H9 (cell line): ENCODE results near the gene LMOD1. TPM values are rescaled to one million over a fixed set of nuclear protein-coding genes. Genes with fewer than 3 reads are reported as not detected.

ENCODE experiments used
- DNase-seq: peaks from one replicate; pipeline ENCODE4 v3.0.0-alpha.2; 2017
- H2AFZ ChIP-seq: one replicate; pipeline ENCODE4 v1.6.1; 2013; ENCODE audit warnings: mild to moderate bottlenecking, low read length, control low read depth, moderate library complexity
- H2AK5ac ChIP-seq: 2 replicates; pipeline ENCODE4 v1.6.1; 2013; ENCODE audit warnings: low read length, control low read depth, mixed read lengths; ENCODE audit not compliant: insufficient read length
- H2BK120ac ChIP-seq: one replicate; pipeline ENCODE4 v1.6.1; 2013; ENCODE audit warnings: low read depth, mild to moderate bottlenecking, low read length, control low read depth, inconsistent platforms; ENCODE audit not compliant: poor library complexity, severe bottlenecking
- H2BK12ac ChIP-seq: 2 replicates; pipeline ENCODE4 v1.6.1; 2013; ENCODE audit warnings: low read length, control low read depth, mixed read lengths, low read depth; ENCODE audit not compliant: insufficient read length
- H2BK15ac ChIP-seq: 2 replicates; pipeline ENCODE4 v1.6.1; 2013; ENCODE audit warnings: low read depth, low read length, control low read depth
- H2BK20ac ChIP-seq: one replicate; pipeline ENCODE4 v1.6.1; 2013; ENCODE audit warnings: low read depth, mild to moderate bottlenecking, low read length, control low read depth, inconsistent platforms; ENCODE audit not compliant: poor library complexity, severe bottlenecking
- H2BK5ac ChIP-seq: 2 replicates; pipeline ENCODE4 v1.6.1; 2013; ENCODE audit warnings: low read length, control low read depth, mixed read lengths; ENCODE audit not compliant: insufficient read length
- H3K14ac ChIP-seq: 2 replicates; pipeline ENCODE4 v1.6.1; 2013; ENCODE audit warnings: low read length, control low read depth; ENCODE audit not compliant: insufficient read depth
- H3K18ac ChIP-seq: 2 replicates; pipeline ENCODE4 v1.6.1; 2013; ENCODE audit warnings: low read depth, mild to moderate bottlenecking, mixed read lengths, low read length, control low read depth; ENCODE audit not compliant: insufficient read length
- H3K23ac ChIP-seq: 2 replicates; pipeline ENCODE4 v1.6.1; 2013; ENCODE audit warnings: low read length, control low read depth, mixed read lengths, low read depth; ENCODE audit not compliant: insufficient read length
- H3K23me2 ChIP-seq: 2 replicates; pipeline ENCODE4 v1.6.1; 2013; ENCODE audit warnings: low read depth, mild to moderate bottlenecking, mixed read lengths, low read length, control low read depth; ENCODE audit not compliant: insufficient read length, poor library complexity, severe bottlenecking
- H3K27ac ChIP-seq: 2 replicates; pipeline ENCODE4 v1.5.1; 2013; ENCODE audit warnings: low read length, control low read depth, mixed read lengths, low read depth; ENCODE audit not compliant: insufficient read length
- H3K27me3 ChIP-seq: 2 replicates; pipeline ENCODE4 v1.6.1; 2013; ENCODE audit warnings: low read length, control low read depth, inconsistent platforms; ENCODE audit not compliant: insufficient read depth
- H3K4ac ChIP-seq: 2 replicates; pipeline ENCODE4 v1.6.1; 2013; ENCODE audit warnings: low read depth, mild to moderate bottlenecking, control low read depth, inconsistent platforms, low read length, moderate library complexity
- H3K4me1 ChIP-seq: 2 replicates; pipeline ENCODE4 v1.6.1; 2013; ENCODE audit warnings: low read length, control low read depth, inconsistent platforms; ENCODE audit not compliant: insufficient read depth
- H3K4me2 ChIP-seq: 2 replicates; pipeline ENCODE4 v1.6.1; 2013; ENCODE audit warnings: low read length, control low read depth, mixed read lengths; ENCODE audit not compliant: insufficient read length, insufficient read depth
- H3K56ac ChIP-seq: 2 replicates; pipeline ENCODE4 v1.6.1; 2013; ENCODE audit warnings: low read depth, mild to moderate bottlenecking, mixed read lengths, low read length, control low read depth; ENCODE audit not compliant: insufficient read length
- H3K79me1 ChIP-seq: 2 replicates; pipeline ENCODE4 v1.6.1; 2013; ENCODE audit warnings: low read depth, mild to moderate bottlenecking, moderate library complexity, low read length, control low read depth, inconsistent platforms; ENCODE audit not compliant: insufficient read depth, poor library complexity, severe bottlenecking
- H3K79me2 ChIP-seq: 2 replicates; pipeline ENCODE4 v1.6.1; 2013; ENCODE audit warnings: low read length, control low read depth, inconsistent platforms; ENCODE audit not compliant: insufficient read depth
- H3K9ac ChIP-seq: 2 replicates; pipeline ENCODE4 v1.6.1; 2013; ENCODE audit warnings: low read length, control low read depth, mixed read lengths; ENCODE audit not compliant: insufficient read length; ENCODE audit errors: extremely low read depth
- H3K9me3 ChIP-seq: one replicate; pipeline ENCODE4 v1.6.1; 2013; ENCODE audit warnings: low read depth, low read length, inconsistent platforms; ENCODE audit not compliant: control insufficient read depth
- H3T11ph ChIP-seq: one replicate; pipeline ENCODE4 v1.6.1; 2013; ENCODE audit warnings: mild to moderate bottlenecking, low read length, control low read depth, inconsistent platforms
- H4K20me1 ChIP-seq: one replicate; pipeline ENCODE4 v1.6.1; 2013; ENCODE audit not compliant: control insufficient read depth, insufficient read length, insufficient read depth
- H4K5ac ChIP-seq: 2 replicates; pipeline ENCODE4 v1.6.1; 2013; ENCODE audit warnings: low read depth, mild to moderate bottlenecking, mixed read lengths, low read length, control low read depth; ENCODE audit not compliant: insufficient read length
- H4K8ac ChIP-seq: replicated peaks from 2 replicates; pipeline ENCODE4 v1.6.1; 2013; ENCODE audit warnings: low read length, control low read depth, mixed read lengths, low read depth; ENCODE audit not compliant: insufficient read length
- H4K91ac ChIP-seq: 2 replicates; pipeline ENCODE4 v1.6.1; 2013; ENCODE audit warnings: low read depth, mild to moderate bottlenecking, moderate library complexity, mixed read lengths, low read length, control low read depth; ENCODE audit not compliant: insufficient read length
- H3K27ac Mint-ChIP-seq, 3 experiments: 2 replicates in 2 of 3; 3 replicates in 1 of 3; pipeline ENCODE4 v1.8.0; 2020 to 2021; ENCODE audit warnings: mixed read lengths in 3 of 3, mild to moderate bottlenecking in 1 of 3, moderate library complexity in 1 of 3
- H3K27me3 Mint-ChIP-seq: 2 replicates; pipeline ENCODE4 v1.8.0; 2021; ENCODE audit warnings: low read depth, mild to moderate bottlenecking, moderate library complexity, mixed read lengths
- H3K36me3 Mint-ChIP-seq, 3 experiments: 2 replicates in 2 of 3; 3 replicates in 1 of 3; pipeline ENCODE4 v1.8.0; 2020 to 2021; ENCODE audit warnings: low read depth in 3 of 3, mixed read lengths in 3 of 3; ENCODE audit not compliant: insufficient read depth in 1 of 3
- H3K4me1 Mint-ChIP-seq, 2 experiments: 2 replicates each; pipeline ENCODE4 v1.8.0; 2020; ENCODE audit warnings: mixed read lengths in 2 of 2
- H3K4me3 Mint-ChIP-seq, 2 experiments: 2 replicates in 1 of 2; 3 replicates in 1 of 2; pipeline ENCODE4 v1.8.0; 2020 to 2021; ENCODE audit warnings: mild to moderate bottlenecking in 2 of 2, mixed read lengths in 2 of 2, moderate library complexity in 1 of 2
- H3K9me3 Mint-ChIP-seq, 2 experiments: 2 replicates in 1 of 2; 3 replicates in 1 of 2; pipeline ENCODE4 v1.8.0; 2020; ENCODE audit warnings: mild to moderate bottlenecking in 2 of 2, mixed read lengths in 2 of 2, moderate library complexity in 1 of 2
- WGBS: extraction: QIAGEN DNeasy Blood & Tissue Kit; methylation state at CpG from one replicate; pipeline ENCODE4 v1.1.7; 2013; ENCODE audit warnings: missing lambda C conversion rate, low lambda C conversion rate, mixed read lengths; ENCODE audit not compliant: insufficient read length; ENCODE audit errors: extremely low coverage; 5-methylcytosine and 5-hydroxymethylcytosine counted together
- total RNA-seq: library from RNA; stranded (reverse); gene quantifications from 2 replicates; pipeline ENCODE4 v1.2.1, GENCODE V29; 2021
- TF ChIP-seq, protein P1 (sequence below): fragments of 200-600 bp; sonication (generic); conservative IDR thresholded peaks from 3 replicates; pipeline ENCODE4 v1.8.0; 2021; ENCODE audit warnings: antibody characterized with exemption, mild to moderate bottlenecking

LMOD1 gene
- total RNA-seq, 1 experiment from 2014 or later = 0.31 TPM

DNA sequence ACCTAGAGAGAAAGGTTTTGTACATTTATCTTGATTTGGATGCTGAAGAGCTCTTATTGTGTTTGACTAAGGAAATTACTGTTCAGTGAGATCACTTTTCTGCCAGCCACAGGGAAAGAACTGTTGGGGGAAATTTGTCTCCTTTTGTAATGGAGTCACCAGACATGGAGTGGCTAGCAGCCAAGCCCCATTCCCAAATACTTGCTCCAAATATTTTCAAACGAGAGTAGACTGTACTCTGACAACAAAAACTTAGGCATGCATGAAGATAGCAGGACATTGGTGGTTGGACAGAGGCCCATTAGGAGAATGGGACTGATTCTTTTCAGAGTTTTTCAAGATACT, 96.3 kb downstream of the LMOD1 start:
- H4K20me1 ChIP-seq = no peaks in the 10 kb centered on the region
- no peak overlapping the region for H3K23ac ChIP-seq
- TF ChIP-seq, protein P1, sequence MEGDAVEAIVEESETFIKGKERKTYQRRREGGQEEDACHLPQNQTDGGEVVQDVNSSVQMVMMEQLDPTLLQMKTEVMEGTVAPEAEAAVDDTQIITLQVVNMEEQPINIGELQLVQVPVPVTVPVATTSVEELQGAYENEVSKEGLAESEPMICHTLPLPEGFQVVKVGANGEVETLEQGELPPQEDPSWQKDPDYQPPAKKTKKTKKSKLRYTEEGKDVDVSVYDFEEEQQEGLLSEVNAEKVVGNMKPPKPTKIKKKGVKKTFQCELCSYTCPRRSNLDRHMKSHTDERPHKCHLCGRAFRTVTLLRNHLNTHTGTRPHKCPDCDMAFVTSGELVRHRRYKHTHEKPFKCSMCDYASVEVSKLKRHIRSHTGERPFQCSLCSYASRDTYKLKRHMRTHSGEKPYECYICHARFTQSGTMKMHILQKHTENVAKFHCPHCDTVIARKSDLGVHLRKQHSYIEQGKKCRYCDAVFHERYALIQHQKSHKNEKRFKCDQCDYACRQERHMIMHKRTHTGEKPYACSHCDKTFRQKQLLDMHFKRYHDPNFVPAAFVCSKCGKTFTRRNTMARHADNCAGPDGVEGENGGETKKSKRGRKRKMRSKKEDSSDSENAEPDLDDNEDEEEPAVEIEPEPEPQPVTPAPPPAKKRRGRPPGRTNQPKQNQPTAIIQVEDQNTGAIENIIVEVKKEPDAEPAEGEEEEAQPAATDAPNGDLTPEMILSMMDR = no peak
- no peaks in the 10 kb centered on the region for H3K4me1 ChIP-seq
- peaks cover 2% of the 10 kb centered on the region; the same call in 1 of the 2 replicates for H3K79me2 ChIP-seq
- H3K27ac ChIP-seq = no peak overlapping the region
- H4K8ac ChIP-seq = no peak overlapping the region
- no peaks in the 10 kb centered on the region for H3K23me2 ChIP-seq
- H4K91ac ChIP-seq = no peak overlapping the region
- H3K4me3 Mint-ChIP-seq = no peak overlapping the region
- no peaks in the 10 kb centered on the region for H3K9me3 Mint-ChIP-seq
- H3K27me3 Mint-ChIP-seq = no peaks in the 10 kb centered on the region
- no peak for DNase-seq
- H2BK5ac ChIP-seq = no peak overlapping the region
- H3K9me3 ChIP-seq = no peaks in the 10 kb centered on the region
- no peak overlapping the region for H3T11ph ChIP-seq
- H3K14ac ChIP-seq = no peak overlapping the region
- H3K56ac ChIP-seq = no peak overlapping the region
- H3K4me2 ChIP-seq = no peak overlapping the region
- H2AFZ ChIP-seq = no peak overlapping the region
- no peak overlapping the region for H2AK5ac ChIP-seq
- H3K27ac Mint-ChIP-seq = no peak overlapping the region
- H4K5ac ChIP-seq = no peak overlapping the region
- H3K18ac ChIP-seq = no peak overlapping the region
- H2BK15ac ChIP-seq = no peak overlapping the region
- no CpG with 5 or more reads among the region's 1 CpG for WGBS
- H3K4me1 Mint-ChIP-seq = no peaks in the 10 kb centered on the region
- no peak overlapping the region for H2BK12ac ChIP-seq
- H2BK20ac ChIP-seq = no peak overlapping the region
- no peak overlapping the region for H3K9ac ChIP-seq
- H3K4ac ChIP-seq = no peak overlapping the region
- peaks cover 26 to 70% (median 65%) of the 10 kb centered on the region in 3 experiments; a peak in 6 of 7 replicates for H3K36me3 Mint-ChIP-seq
- no peaks in the 10 kb centered on the region for H3K79me1 ChIP-seq
- no peaks in the 10 kb centered on the region for H3K27me3 ChIP-seq
- no peak overlapping the region for H2BK120ac ChIP-seq
